Measurements from ENCODE around the gene SMYD5.

SMYD5 gene

GRCh38 chr2:73239776-73240175 lies 25.7 kb downstream of the SMYD5 start:
- Mint-ChIP-seq H3K4me3 (no peak overlapping the region), H3K9me3 (no peaks in the 10 kb centered on the region), H3K4me1 (ENCODE audit: low read depth) (peaks cover 56% of the 10 kb centered on the region), H3K27ac (peak overlapping the region; percentile 85), H3K27me3 (no peaks in the 10 kb centered on the region), H3K36me3 (ENCODE audit: low read depth) (peaks cover 92% of the 10 kb centered on the region)
- DNase-seq: no peak

GRCh38 chr2:73243884-73244570 lies 30.0 kb downstream of the SMYD5 start:
- H3K36me3 Mint-ChIP-seq (ENCODE audit: low read depth): peaks cover 97% of the 10 kb centered on the region
- no peak for DNase-seq
- peak overlapping the region; percentile 82 for H3K27ac Mint-ChIP-seq
- H3K9me3 Mint-ChIP-seq: no peaks in the 10 kb centered on the region
- H3K4me3 Mint-ChIP-seq: no peak overlapping the region
- no peaks in the 10 kb centered on the region for H3K27me3 Mint-ChIP-seq
- H3K4me1 Mint-ChIP-seq (ENCODE audit: low read depth): peaks cover 36% of the 10 kb centered on the region

- Mint-ChIP-seq H3K4me3 (no peak overlapping the region), H3K36me3 (ENCODE audit: low read depth) (peaks cover 97% of the 10 kb centered on the region), H3K4me1 (ENCODE audit: low read depth) (peaks cover 30% of the 10 kb centered on the region), H3K9me3 (no peaks in the 10 kb centered on the region), H3K27ac (peak overlapping the region; percentile 82), H3K27me3 (no peaks in the 10 kb centered on the region)
- DNase-seq: no peak
Observed at GRCh38 chr2:73244580-73244979, 30.5 kb downstream of the SMYD5 start.

- Mint-ChIP-seq H3K27ac (peak overlapping the region; percentile 80), H3K4me1 (ENCODE audit: low read depth) (peaks cover 24% of the 10 kb centered on the region), H3K4me3 (no peak overlapping the region), H3K36me3 (ENCODE audit: low read depth) (peaks cover 97% of the 10 kb centered on the region), H3K9me3 (no peaks in the 10 kb centered on the region), H3K27me3 (no peaks in the 10 kb centered on the region)
- no peak for DNase-seq
Observed at GRCh38 chr2:73246850-73247249, 32.8 kb downstream of the SMYD5 start.

DNA sequence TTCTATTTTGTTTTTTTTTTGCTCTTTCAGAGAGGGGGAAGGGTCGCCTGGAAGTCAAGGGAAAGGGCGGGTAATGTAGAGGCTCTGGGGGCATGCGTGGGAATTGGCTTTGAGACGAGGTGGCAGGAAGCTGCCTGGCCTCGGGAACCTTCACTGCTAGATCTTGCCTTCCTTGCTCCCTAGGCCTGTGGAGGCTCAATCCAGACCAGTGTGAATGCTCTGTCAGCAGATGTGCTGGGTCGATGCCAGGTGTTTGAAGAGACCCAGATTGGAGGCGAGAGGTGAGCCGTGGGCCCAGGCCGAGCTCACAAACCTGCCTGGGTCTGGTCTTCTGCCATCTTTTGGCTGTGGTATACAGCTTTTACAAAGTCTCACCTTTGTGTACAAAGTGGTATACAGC lies 35.6 kb downstream of the SMYD5 start:
- H3K27ac Mint-ChIP-seq: peak overlapping the region; percentile 9

DNA sequence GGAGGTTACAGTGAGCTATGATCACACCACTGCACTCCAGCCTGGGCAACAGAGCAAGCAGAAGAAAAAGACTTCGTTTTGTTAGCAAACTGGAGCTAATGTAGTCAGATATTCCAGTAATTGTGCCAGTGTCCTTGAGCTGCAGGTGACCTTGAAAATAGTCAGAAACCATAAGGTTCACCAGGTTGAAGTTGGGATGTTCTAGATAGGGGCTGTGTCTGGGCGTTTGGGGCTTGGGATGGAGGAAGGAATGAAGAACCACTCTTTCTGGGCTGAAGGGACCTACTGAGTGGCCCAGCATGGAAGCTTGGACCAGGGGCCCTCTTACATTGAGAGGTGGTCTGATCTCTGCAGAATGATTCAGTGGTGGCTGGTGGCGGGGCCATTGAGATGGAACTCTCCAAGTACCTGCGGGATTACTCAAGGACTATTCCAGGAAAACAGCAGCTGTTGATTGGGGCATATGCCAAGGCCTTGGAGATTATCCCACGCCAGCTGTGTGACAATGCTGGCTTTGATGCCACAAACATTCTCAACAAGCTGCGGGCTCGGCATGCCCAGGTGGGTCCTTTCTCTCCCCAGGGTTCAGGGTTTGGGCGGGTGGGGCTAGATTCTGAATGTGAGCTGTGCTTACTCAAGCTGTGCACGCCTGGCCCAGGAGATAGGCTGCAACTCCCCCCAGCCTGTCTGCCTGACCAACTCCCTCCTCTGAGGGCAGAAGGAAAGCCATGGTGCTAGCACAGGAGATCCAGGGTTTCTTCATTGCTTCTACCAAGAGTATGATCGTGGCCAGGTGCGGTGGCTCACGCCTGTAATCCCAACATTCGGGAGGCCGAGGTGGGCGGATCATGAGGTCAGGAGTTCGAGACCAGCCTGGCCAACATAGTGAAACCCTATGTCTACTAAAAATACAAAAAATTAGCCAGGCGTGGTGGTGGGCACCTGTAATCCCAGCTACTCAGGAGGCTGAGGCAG lies 37.1 kb downstream of the SMYD5 start:
- no peak overlapping the region for H3K4me3 Mint-ChIP-seq
- no peaks in the 10 kb centered on the region for H3K9me3 Mint-ChIP-seq
- H3K4me1 Mint-ChIP-seq (ENCODE audit: low read depth): peaks cover 5% of the 10 kb centered on the region
- peak; percentile 12 for DNase-seq
- no peaks in the 10 kb centered on the region for H3K27me3 Mint-ChIP-seq
- H3K27ac Mint-ChIP-seq: peak overlapping the region; percentile 73
- H3K36me3 Mint-ChIP-seq (ENCODE audit: low read depth): peaks cover 96% of the 10 kb centered on the region

More for the DNA sequence above, 35.6 kb downstream of the SMYD5 start:
- H3K36me3 Mint-ChIP-seq (ENCODE audit: low read depth): peaks cover 99% of the 10 kb centered on the region
- H3K4me3 Mint-ChIP-seq: no peak overlapping the region
- peak; percentile 15 for DNase-seq
- no peaks in the 10 kb centered on the region for H3K27me3 Mint-ChIP-seq
- peaks cover 9% of the 10 kb centered on the region for H3K4me1 Mint-ChIP-seq (ENCODE audit: low read depth)
- no peaks in the 10 kb centered on the region for H3K9me3 Mint-ChIP-seq

- H3K9me3 Mint-ChIP-seq: no peaks in the 10 kb centered on the region
- no peaks in the 10 kb centered on the region for H3K4me1 Mint-ChIP-seq (ENCODE audit: low read depth)
- H3K4me3 Mint-ChIP-seq: no peak overlapping the region
- H3K36me3 Mint-ChIP-seq (ENCODE audit: low read depth): peaks cover 83% of the 10 kb centered on the region
- H3K27me3 Mint-ChIP-seq: no peaks in the 10 kb centered on the region
- DNase-seq: peak; percentile 29
- peak overlapping the region; percentile 76 for H3K27ac Mint-ChIP-seq
Observed at GRCh38 chr2:73252238-73253027, 38.4 kb downstream of the SMYD5 start.

- DNase-seq: peak; percentile 22
- H3K27me3 Mint-ChIP-seq: no peaks in the 10 kb centered on the region
- peaks cover 3% of the 10 kb centered on the region for H3K4me1 Mint-ChIP-seq (ENCODE audit: low read depth)
- H3K36me3 Mint-ChIP-seq (ENCODE audit: low read depth): peaks cover 74% of the 10 kb centered on the region
- no peak overlapping the region for H3K4me3 Mint-ChIP-seq
- peak overlapping the region; percentile 76 for H3K27ac Mint-ChIP-seq
- no peaks in the 10 kb centered on the region for H3K9me3 Mint-ChIP-seq
Observed at GRCh38 chr2:73253400-73253799, 39.4 kb downstream of the SMYD5 start.

GRCh38 chr2:73253901-73254300 lies 39.9 kb downstream of the SMYD5 start:
- H3K4me1 Mint-ChIP-seq (ENCODE audit: low read depth): peaks cover 4% of the 10 kb centered on the region
- peak overlapping the region; percentile 76 for H3K27ac Mint-ChIP-seq
- peak; percentile 29 for DNase-seq
- H3K4me3 Mint-ChIP-seq: no peak overlapping the region
- H3K36me3 Mint-ChIP-seq (ENCODE audit: low read depth): peaks cover 74% of the 10 kb centered on the region
- no peaks in the 10 kb centered on the region for H3K9me3 Mint-ChIP-seq
- no peaks in the 10 kb centered on the region for H3K27me3 Mint-ChIP-seq

GRCh38 chr2:73254343-73255006 lies 40.4 kb downstream of the SMYD5 start:
- no peak overlapping the region for H3K4me3 Mint-ChIP-seq
- H3K9me3 Mint-ChIP-seq: no peaks in the 10 kb centered on the region
- H3K27ac Mint-ChIP-seq: peak overlapping the region; percentile 76
- no peaks in the 10 kb centered on the region for H3K27me3 Mint-ChIP-seq
- no peak for DNase-seq
- peaks cover 5% of the 10 kb centered on the region for H3K4me1 Mint-ChIP-seq (ENCODE audit: low read depth)
- peaks cover 74% of the 10 kb centered on the region for H3K36me3 Mint-ChIP-seq (ENCODE audit: low read depth)

DNA sequence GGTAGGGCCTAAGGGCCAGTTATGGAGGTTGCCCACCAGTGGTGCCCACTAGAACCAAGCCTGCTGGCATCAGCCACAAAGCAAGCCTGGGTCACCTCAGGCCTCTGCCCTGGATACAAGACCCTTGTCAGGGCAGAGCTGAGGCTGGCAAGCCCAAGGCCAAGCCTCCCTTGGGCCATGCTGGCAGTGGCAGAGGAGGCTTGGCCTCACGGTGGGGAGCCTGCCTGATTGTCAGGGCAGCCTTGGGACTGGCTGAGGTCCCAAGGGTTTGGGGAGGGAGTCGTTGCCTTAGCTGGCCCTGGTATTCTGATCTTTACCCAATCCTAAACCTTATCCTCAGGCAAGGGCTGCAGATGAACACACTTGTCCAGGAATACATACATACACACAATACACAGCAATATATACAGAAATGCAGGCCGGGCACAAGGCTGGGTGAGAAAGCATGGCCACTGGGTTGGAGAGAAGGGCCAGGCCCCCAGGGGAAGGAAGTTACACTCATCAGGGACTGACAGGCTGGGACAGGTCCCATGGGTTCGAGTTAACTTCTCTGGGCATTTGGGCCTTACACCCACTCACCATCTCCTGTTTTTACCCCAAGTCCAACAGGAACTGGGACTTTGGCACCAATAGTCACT lies 41.1 kb downstream of the SMYD5 start:
- H3K4me1 Mint-ChIP-seq (ENCODE audit: low read depth): peaks cover 5% of the 10 kb centered on the region
- H3K9me3 Mint-ChIP-seq: no peaks in the 10 kb centered on the region
- peak; percentile 36 for DNase-seq
- peak overlapping the region; percentile 76 for H3K27ac Mint-ChIP-seq
- H3K4me3 Mint-ChIP-seq: no peak overlapping the region
- no peaks in the 10 kb centered on the region for H3K27me3 Mint-ChIP-seq
- H3K36me3 Mint-ChIP-seq (ENCODE audit: low read depth): peaks cover 74% of the 10 kb centered on the region

- peak; percentile 32 for DNase-seq
- Mint-ChIP-seq H3K27ac (no peak overlapping the region), H3K27me3 (no peaks in the 10 kb centered on the region), H3K4me1 (ENCODE audit: low read depth) (peaks cover 5% of the 10 kb centered on the region), H3K36me3 (ENCODE audit: low read depth) (peaks cover 72% of the 10 kb centered on the region), H3K4me3 (no peak overlapping the region), H3K9me3 (no peaks in the 10 kb centered on the region)
Observed at GRCh38 chr2:73255907-73256617, 42.0 kb downstream of the SMYD5 start.

GRCh38 chr2:73256618-73256922 lies 42.5 kb downstream of the SMYD5 start:
- no peak overlapping the region for H3K4me3 Mint-ChIP-seq
- H3K9me3 Mint-ChIP-seq: no peaks in the 10 kb centered on the region
- H3K4me1 Mint-ChIP-seq (ENCODE audit: low read depth): peaks cover 5% of the 10 kb centered on the region
- H3K36me3 Mint-ChIP-seq (ENCODE audit: low read depth): peaks cover 71% of the 10 kb centered on the region
- H3K27ac Mint-ChIP-seq: peak overlapping the region; percentile 58
- H3K27me3 Mint-ChIP-seq: no peaks in the 10 kb centered on the region
- DNase-seq: no peak
